Measurements from ENCODE around the gene TMC1. TPM values are rescaled to one million over a fixed set of nuclear protein-coding genes. Genes with fewer than 3 reads are reported as not detected.
A peak's percentile ranks its signal among the peaks of the same experiment; 100 is the strongest.
"Not testable (repeated sequence)": the region's sequence is repeated elsewhere in the genome, so short reads cannot be mapped to it uniquely, and the experiment has no call there.

TMC1 gene
- polyA plus RNA-seq, 10 donors = 0.37 to 2.3 (median 0.79) TPM

DNA sequence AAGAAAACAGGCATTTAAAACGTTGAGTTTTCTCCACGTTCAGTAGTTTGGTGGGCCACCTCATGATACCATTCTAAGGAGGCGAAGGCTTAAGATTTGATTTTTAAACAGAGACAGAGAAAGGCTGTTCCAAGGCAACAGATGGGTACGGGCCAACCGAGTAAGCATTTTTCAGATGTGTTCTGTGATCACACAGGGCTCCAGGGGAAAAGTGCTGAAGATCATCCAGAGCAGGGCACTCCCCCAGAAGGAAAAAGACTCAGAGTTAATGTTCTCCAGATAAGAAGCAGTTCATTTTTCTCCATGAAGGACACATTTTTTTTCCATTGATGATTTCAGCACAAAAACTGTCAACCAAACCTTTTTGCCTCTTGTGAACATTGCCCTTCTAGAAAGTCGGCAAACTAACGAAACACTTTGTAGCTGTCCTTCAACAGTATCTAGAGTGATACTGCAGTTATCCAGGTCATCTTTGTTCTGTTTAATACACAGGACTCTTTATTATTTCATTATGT is 292.7 kb downstream of the TMC1 start:
- DNase-seq = no peak

DNA sequence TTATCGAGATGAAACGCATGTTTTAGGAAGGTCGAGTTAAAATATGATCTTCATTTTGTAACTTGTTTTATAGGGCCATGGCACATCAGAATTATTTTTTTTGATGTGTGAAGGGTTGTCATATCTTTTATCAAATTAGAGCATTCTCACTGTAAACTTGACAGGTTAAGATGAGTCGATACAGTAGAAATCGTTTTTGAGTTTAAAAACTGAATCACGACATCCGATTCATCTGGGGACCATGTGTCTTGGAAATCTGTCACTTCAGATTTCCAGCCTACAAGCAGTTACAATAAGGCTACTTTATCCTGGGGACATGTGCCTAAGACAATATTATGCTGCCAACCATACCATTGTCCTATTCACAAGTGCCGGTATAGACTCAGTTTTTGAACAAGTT is 295.3 kb downstream of the TMC1 start:
- DNase-seq = no peak

DNA sequence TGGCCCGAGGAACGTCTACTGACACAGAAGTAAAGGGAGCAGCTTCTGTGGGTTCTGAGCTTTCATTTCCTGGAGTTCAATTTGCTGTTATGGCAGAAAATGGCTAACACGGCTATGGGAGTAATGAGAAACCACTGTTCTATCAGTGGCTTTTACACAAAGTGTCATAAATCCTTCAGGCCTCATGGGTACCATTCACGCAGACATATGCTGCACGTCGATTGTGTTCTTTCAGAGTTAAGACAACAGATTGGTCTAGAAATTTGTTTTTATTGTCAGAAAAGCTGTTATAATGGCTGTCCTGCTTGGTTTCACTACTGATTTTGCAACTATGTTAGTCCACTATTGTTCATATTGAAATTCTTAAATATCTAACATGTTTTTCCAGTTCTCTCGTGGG is 296.0 kb downstream of the TMC1 start:
- DNase-seq = no peak

DNA sequence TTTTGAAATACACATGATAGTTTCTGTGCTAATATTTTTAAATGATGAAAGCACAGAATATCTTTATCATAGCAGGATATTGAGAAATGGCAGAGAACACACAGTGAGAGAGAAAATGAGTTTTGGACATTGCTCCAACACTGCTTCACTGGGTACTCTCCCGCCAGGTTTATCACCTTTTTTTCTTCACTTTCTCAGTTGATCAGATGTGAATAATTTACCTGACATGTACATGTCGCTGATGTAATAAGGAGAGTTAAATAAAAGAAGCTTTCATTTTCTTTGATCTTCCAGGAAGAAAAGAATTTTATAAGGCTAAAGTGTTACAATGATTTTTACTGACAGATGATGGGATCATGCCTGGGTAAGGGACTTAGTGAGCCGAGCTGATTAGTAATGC is 297.0 kb downstream of the TMC1 start:
- no peak for DNase-seq

DNA sequence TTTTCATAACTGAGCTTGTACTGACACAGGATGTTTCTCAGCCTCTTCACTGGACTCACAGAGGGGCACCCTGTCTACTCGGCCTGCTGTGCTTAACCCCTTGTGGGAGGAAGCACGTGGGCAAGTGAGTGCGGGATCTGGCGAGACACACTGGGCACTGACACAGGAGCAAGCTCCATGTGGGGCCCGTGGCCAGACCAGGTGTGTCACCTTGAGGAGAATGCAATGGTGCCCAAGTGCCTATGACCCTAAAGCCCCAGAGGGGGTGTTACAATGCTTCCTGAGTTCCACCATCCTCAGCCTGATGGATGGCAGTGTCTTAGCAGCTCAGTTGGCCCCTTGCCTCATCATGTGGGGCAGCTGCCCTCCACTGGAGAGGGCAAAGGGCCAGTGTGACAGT is 302.6 kb downstream of the TMC1 start:
- no peak for DNase-seq

DNA sequence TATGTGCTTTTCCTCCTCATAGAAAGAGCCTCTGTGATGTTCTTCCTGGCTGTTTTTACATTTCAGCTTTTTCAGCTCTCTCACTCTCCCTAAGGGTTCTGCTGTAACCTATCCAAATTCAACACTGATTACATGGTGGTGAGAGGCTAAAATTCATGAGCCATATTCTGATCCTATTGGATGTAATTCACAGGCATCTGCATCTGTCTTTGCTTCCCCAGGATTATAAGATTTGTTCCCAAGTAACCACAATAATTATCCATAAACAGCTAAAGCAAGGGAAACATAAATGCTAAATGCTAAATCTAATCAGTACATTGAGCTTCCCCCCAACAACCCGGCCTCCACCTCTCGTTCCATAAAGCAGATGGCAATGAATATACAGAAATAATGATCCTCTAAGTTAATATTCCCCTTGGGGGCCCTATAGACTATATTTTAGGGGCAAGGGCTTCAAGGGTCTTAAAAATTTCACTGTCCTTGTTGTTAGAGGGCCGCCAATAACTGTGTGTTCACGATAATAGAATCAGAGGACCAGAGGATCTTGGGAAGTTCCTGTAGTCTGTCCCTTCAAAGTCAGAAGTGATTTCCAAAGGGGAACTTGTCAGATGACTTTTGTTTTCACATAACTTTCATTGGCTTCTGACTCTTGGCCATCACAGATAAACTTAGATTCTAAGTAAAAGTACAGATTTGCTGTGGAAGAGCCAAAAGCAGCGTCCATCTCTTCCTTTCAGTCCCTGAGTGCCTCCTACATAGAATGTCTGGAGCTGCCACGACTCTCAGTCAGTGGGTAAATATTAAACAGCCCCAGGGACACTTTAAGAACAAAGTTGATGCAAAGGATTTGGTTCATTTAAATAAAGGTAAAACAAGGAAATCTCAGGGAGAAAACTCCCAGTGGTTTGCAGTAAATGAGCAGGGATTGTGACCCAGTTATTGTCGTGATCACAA is 305.9 kb downstream of the TMC1 start:
- peak; percentile 82 to 96 (median 90) for DNase-seq

DNA sequence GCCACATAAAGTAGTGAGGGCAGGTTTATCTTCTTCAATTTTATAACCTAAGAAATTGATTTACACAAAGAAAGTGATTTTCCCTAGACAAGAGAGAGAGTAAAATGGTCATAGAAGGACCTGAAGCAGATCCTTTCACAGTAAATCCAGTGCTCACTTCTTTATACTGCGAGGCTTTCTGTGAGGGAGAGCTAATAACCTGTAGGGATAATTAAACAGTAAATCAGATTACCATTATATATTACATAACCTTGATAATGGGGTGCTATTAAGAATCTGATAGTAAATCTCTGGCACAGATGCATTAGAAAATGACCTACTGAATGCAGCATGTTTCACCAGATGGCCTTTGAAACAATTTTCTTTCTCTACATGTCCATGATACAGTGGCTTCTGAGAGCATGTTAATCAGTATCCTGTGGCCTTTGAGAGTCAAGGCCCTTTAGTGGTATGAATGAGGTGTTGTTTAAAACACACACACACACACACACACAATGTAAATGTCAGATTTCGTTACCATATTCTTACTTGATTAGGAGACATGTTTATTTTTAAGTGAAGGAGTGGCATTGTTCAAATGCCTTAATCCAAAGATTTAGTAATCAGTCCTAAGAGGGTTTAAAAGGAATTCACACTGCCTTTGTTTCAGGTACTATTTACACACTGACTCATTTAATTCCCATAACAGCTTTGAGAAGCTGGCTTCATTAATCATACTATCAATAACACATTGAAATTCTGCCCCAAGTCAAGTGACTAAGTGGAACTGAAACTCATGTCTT is 306.7 kb downstream of the TMC1 start:
- no peak for DNase-seq

DNA sequence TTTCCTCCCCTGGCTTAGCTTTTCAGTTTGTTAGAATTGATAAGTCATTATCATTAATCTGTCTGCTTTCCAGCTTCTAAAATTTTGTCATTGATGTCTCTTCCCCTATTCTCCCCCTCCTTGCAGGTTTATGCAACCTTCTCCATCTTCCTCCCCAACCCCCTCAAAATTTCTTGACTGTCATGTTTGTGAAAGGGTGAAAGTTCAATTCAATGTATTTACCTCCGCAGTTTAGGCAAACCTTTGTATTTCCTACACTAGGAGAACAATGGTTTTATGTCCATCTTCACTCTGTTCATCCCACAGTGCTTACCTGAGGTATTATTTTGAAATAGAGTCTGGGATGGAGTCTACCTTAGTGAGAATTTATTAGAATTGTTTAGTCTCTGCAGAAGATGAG is 313.6 kb downstream of the TMC1 start:
- DNase-seq = no peak

DNA sequence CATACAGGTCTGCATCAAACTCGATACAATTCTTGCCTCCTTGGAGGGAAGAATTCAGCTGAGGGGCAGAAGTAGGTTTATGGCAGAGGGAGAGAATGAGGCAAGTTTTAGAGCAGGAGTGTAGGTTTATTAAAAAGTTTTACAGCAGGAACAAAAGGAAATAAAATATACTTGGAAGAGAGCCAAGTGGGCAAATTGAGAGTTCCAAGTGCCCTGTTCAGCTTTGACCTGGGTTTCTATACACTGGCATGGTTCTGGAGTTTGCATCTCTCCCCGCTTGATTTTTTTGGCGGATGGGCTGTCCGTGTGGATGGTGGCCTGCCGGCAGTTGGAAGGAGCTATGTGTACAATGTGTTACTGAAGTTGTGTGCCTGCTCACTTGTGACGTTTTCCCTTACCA is 315.4 kb downstream of the TMC1 start:
- DNase-seq = no peak

DNA sequence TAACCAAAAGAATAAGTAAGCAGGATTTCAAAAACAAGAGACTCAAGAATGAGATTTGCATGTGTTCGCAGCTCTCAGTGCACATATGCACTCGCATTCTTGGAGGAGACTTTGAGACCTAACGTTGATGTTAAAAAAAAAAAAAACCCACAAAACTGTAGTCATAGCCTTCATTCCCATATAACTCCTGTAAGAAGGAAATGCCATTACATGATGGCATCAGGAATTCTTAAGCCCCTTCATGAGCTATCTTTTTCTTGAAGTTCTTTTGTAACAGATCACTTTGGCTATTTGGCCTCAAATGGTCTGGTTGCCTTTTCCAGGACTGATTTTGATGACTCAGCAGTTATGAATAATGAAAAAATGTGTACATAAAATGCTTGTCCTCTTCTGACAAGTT is 317.7 kb downstream of the TMC1 start:
- peak in 2 of 3 donors; percentile 54 to 61 for DNase-seq

DNA sequence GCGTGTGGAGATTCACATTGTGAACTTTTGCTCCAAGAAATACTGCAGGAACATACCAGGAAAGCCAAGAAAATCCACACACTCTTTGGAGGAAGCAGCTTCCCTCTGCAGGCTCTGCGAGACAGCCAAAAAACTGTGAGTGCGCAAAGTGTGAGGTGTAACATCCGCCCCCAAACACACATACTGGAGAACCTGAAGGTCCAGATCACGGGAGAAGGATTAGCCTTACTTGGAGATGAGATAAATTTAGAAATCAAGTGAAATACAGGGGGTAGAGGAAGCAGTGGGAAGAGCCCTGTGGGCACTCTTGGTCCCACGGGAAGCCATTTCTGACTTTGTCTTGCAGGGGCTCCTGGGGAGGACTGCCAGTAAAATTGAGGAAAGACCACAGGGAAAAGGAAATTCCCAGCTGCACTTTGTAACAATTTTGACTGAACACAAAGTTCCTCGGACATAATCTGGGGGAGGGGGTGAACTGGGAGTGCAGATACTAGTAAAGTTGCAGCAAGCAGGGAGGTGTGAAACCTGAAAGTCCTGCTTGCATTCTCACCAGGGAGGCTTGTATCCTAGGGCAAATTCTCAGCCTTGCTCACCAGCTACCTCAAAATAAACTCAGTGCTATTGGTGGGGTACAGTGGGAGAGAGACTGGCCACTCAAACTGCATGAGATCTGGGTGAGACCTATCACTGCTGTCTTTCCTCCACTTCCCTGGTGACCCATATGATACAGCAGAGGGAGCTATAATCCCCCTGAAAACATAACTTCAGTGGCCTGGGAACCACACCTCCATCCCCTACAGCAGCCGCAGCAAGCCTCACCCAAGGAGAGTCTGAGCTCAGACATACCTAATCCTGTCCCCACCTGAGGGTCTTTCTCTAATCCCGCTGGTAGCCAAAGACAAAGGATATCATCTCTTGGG is 322.4 kb downstream of the TMC1 start:
- DNase-seq = peak in 1 of 3 donors; percentile 59

DNA sequence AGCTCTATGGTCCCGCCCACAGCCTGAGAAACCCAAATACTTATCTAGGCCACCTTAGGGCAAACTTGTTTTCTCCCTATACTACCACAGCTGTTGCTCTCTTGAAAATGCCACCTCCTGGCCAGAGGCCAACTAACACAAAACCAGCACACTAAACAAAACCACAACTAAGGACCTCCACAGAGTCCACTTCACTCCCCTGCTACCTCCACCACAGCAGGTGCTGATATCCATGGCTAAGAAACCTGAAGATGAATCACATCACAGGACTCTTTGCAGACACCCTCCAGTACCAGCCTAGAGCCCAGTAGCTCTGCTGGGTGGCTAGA is 323.0 kb downstream of the TMC1 start:
- no peak for DNase-seq

DNA sequence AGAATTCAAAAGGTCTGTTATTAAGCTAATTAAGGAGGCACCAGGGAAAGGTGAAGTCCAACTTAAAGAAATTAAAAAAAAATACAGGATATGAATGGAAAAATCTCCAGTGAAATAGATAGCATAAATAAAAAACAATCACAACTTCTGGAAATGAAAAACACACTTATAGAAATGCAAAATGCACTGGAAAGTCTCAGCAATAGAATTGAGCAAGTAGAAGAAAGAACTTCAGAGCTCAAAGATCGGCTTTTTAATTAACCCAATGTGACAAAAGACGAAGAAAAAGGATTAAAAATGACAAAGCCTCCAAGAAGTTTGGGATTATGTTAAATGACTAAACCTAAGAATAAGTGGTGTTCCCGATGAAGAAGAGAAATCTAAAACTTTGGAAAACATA is 323.6 kb downstream of the TMC1 start:
- DNase-seq = not testable (repeated sequence)

DNA sequence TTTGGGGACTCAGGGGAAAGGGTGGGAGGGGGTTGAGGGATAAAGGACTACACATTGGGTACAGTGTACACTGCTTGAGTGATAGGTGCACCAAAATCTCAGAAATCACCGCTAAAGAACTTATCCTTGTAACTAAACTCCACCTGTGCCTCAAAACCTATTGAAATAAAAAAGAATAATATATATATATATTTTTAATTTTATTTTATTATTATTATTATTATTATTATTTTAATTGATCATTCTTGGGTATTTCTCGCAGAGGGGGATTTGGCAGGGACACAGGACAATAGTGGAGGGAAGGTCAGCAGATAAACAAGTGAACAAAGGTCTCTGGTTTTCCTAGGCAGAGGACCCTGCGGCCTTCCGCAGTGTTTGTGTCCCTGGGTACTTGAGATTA is 328.8 kb downstream of the TMC1 start:
- DNase-seq = not testable (repeated sequence)

DNA sequence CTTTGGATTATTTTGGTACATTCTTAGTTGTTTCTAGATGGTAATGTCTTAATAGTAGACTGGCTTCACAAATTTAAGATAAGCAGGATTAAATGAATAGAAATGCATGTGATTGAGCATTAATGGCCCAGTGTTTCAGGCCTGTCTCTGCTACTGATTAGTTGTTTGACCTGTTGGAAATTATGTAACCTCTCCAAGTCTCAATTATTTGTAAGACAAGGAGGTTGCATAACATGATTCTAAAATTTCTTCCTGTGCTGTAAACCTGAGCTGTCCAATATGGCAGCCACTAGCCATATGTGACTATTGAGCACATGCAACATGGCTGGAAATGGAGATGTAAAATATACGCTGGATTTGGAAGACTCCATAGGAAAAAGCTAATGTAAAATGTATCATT is 333.9 kb downstream of the TMC1 start:
- no peak for DNase-seq

DNA sequence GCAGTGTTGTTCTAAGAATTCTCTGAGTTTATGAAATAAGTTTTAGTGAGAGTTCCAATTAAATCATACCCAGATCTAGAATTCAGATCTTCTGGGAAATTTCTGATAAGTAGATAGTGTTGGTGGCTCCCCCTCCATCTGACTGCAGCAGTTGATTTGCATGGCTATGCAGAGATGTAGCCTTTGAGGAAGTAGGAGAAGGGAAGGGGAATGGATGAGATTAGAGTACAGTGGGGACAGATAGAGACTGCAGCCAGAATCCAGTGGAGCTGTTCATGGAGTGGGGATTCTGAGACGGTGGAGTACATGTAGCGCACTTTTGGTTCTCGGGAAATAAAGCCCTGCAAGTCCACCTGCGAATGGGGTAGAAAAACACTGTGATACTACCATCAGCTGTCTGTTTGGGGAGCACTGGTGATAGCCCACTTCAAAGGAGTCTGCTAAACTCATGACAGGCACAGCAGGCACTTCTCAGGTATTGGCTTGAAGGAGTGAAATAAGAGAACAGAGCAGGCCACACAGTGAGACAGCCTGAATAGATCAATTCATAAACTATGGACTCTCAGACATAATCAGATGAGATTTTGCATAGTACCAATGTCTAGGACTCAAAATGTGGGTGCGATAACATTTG is 334.6 kb downstream of the TMC1 start:
- DNase-seq = no peak

DNA sequence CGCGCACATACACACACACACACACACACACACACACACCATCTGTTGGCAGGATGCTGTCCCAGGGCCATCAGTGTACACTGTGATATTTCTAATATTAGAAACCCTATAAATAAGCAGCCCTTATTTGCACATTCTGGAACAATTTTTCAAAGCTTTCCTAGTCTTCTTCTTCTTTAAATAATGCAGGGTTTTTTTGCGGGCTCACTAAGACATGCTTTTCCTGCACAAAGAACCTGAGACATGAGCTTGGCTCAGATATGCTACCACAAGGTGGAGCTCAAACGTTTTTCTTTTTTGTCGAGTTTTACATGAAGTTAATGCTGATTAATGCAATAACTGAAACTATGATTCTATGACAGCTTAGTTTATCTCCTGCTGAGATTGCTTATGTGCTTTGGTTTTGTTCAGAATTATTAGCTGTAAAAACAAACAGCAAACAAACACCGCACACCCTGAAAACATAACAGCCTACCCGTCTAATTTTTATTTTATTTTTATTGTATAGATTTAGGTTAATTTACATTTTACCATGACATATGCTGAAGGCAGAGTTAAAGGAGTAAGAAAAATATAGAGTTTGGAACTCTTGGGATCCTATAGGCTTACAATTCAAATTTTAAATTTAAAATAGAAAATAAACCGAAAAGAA is 335.7 kb downstream of the TMC1 start:
- DNase-seq = peak; percentile 59 to 90 (median 77)

DNA sequence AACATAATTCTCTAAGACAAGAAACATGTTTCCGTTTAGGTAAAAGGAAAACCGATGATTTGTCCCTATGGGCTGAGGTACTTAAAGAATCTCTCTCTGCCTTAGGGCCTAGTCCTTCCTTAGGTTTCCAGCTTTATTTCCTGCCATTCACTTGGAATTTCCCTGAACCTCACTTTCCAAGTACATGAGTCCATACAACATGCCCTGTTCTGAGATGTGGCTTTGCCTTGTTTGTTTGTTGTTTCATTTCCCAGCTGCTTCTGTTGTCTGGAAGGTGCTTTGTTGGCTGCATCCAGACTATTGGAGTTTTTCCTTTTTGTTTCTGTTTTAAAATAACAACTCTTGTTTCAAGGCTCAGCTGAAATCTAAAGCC is 336.2 kb downstream of the TMC1 start:
- DNase-seq = peak in 1 of 3 donors; percentile 52

DNA sequence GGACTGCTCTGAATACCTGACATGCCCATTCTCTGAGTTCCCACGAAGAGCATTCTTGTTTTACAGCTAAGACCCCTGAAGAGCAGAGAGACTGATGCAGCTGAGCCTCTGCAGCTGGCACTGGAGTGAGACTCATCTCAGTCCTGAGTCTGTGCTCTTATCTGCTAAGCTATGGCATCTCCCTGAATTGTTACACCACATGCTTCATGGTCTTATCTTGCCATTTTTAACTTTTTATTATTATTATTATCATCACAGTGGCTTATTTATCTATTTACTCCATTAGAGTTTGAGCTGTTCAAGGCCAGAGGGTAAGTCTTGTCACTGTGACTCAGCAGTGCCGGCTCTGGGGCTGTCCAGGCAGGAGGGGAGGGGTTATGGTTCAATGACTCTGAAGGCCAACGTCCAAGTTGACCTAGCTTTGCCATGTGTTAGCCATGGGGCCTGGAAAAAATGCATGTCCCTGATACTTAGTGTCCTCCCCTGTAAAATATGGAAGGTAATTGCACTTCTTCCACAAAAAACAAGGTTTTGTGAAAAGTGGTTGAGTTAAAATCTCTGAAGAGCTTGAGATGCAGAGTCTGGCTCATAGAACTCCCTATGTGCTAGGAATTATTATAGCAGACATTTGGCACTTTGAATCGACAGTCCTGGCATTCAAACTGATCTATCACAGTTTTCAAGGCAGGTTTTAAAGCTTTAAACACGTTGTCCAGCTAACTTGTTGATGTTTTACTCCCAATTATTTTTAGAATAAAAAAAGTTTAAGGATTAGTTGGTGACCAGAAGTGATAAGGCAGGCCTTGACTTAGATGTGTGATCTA is 336.9 kb downstream of the TMC1 start:
- DNase-seq = peak in 1 of 3 donors; percentile 33

DNA sequence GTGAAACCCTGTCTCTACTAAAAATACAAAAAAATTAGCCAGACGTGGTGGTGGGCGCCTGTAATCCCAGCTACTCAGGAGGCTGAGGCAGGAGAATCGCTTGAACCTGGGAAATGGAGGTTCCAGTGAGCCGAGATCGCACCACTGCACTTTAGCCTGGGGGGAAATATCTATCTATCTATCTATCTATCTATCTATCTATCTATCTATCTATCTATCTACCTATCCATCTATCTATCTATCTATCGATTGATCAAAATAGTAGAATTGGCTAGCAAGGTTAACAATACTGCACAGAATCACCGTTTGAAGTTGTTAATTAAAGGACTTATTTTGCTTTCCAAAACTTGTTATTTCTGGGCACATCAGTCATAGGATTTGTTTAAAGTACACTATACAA is 341.4 kb downstream of the TMC1 start:
- not testable (repeated sequence) for DNase-seq
